ENCODE data around the gene QKI.

Gene QKI

DNA sequence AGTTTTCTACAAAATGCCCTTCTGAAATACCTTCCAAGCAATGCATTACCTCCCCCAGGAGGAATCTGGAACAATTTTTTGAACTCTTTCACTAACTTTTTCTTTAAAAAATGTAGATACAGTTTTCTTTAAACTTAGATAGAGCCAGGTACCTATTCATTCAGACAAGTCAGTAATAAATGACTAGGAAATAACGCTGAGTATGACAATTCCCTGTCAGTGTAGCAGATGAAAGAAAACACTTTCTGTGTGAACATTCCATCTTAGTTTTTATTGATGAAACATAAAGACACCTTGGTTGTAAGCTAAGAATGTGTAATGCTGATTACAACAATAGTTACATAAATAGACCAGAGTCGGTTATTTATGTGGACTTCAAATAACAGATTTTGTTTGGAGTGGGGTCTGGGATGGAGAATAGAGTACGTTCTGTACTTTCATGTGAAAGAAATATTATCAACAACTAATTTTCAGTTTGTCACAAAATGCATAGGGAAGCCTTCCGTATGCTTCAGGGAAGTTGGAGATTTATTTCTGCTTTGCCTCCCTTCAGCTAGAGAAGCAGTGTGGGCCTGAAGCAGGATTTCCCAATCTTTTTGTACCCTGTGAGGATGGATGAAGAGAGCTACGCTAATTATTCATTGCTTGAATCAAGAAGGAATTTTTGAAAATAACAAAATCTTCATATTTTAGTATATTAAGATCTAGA lies 19.2 kb upstream of the QKI start:
- no peak overlapping the region for H3K9ac ChIP-seq (ENCODE audit: low read depth, low read length)
- H3K4me2 ChIP-seq (ENCODE audit: insufficient read depth, low read length) = no peak overlapping the region
- TF ChIP-seq, protein P1, sequence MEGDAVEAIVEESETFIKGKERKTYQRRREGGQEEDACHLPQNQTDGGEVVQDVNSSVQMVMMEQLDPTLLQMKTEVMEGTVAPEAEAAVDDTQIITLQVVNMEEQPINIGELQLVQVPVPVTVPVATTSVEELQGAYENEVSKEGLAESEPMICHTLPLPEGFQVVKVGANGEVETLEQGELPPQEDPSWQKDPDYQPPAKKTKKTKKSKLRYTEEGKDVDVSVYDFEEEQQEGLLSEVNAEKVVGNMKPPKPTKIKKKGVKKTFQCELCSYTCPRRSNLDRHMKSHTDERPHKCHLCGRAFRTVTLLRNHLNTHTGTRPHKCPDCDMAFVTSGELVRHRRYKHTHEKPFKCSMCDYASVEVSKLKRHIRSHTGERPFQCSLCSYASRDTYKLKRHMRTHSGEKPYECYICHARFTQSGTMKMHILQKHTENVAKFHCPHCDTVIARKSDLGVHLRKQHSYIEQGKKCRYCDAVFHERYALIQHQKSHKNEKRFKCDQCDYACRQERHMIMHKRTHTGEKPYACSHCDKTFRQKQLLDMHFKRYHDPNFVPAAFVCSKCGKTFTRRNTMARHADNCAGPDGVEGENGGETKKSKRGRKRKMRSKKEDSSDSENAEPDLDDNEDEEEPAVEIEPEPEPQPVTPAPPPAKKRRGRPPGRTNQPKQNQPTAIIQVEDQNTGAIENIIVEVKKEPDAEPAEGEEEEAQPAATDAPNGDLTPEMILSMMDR (IDR thresholded peaks at IDR 0.05; ENCODE audit: borderline replicate concordance, extremely low read depth, low read length, poor library complexity, severe bottlenecking) = no peak
- no peak for TF ChIP-seq EZH2 (IDR thresholded peaks at IDR 0.05; ENCODE audit: borderline replicate concordance, low read depth, low read length, severe bottlenecking)
- H3K27ac ChIP-seq (ENCODE audit: low read length) = no peak overlapping the region
- H2AFZ ChIP-seq (ENCODE audit: low read depth, low read length) = no peak overlapping the region
- no peaks in the 10 kb centered on the region for H3K27me3 ChIP-seq (ENCODE audit: insufficient read depth, low read length, poor library complexity)
- no peak for ATAC-seq (ENCODE audit: insufficient read depth, low read depth)
- H3K36me3 ChIP-seq (ENCODE audit: insufficient read depth, low read length) = no peaks in the 10 kb centered on the region
- DNase-seq = no peak
- H3K79me2 ChIP-seq (ENCODE audit: insufficient read depth, low read length) = no peaks in the 10 kb centered on the region
- no peak overlapping the region for H3K4me3 ChIP-seq (ENCODE audit: low read depth in 1 of 2, low read length in 2 of 2)
- no peaks in the 10 kb centered on the region for H4K20me1 ChIP-seq (ENCODE audit: insufficient read depth, low read length)
- no peaks in the 10 kb centered on the region for H3K9me3 ChIP-seq (ENCODE audit: insufficient read depth, low read length, severe bottlenecking)
- no peaks in the 10 kb centered on the region for H3K4me1 ChIP-seq (ENCODE audit: insufficient read depth, low read length)

DNA sequence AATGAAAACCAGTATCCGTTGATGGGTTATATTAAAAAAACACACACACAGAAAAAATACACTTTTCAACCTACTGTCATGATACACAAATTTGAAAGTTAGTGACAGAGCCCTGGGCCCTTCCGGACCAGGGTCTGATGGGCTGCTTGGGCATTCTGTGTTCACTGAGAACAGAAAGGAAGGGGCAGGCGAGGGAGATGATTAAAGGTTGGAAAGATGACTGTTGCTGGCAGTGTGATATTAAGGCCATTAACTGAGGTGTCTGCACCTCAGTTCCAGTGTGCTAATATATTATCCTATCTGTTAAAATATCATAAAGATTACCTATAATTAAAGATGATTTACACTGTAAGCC lies 18.7 kb upstream of the QKI start:
- Histone ChIP-seq H2AFZ (ENCODE audit: low read depth, low read length) (no peak overlapping the region), H3K4me2 (ENCODE audit: insufficient read depth, low read length) (no peak overlapping the region), H3K4me3 (ENCODE audit: low read depth in 1 of 2, low read length in 2 of 2) (no peak overlapping the region), H3K9me3 (ENCODE audit: insufficient read depth, low read length, severe bottlenecking) (no peaks in the 10 kb centered on the region), H3K79me2 (ENCODE audit: insufficient read depth, low read length) (no peaks in the 10 kb centered on the region), H4K20me1 (ENCODE audit: insufficient read depth, low read length) (no peaks in the 10 kb centered on the region), H3K9ac (ENCODE audit: low read depth, low read length) (no peak overlapping the region), H3K27me3 (ENCODE audit: insufficient read depth, low read length, poor library complexity) (no peaks in the 10 kb centered on the region), H3K27ac (ENCODE audit: low read length) (no peak overlapping the region), H3K4me1 (ENCODE audit: insufficient read depth, low read length) (no peaks in the 10 kb centered on the region), H3K36me3 (ENCODE audit: insufficient read depth, low read length) (no peaks in the 10 kb centered on the region)
- DNase-seq (no peak), ATAC-seq (ENCODE audit: insufficient read depth, low read depth) (no peak)
- TF ChIP-seq, protein P1 (IDR thresholded peaks at IDR 0.05; ENCODE audit: borderline replicate concordance, extremely low read depth, low read length, poor library complexity, severe bottlenecking) = no peak
- TF ChIP-seq EZH2 (IDR thresholded peaks at IDR 0.05; ENCODE audit: borderline replicate concordance, low read depth, low read length, severe bottlenecking) = no peak

DNA sequence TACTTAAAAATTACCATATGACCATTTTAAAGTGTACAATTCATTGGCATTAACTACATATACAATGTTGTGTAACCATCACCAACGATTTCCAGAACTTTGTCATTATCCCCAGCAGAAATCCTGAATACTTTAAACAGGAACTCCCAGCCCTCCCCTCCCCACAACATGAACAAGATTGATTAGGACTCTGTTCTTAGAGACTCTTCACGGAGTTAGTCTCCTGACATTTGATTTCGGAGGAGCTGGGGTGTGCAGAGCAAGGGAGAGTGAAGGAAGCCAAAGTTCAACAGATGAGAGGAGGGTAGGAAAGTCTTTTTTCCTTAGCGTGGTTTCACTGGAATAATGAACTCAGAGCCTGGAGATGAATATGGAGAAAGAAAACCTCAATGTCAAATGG lies 17.2 kb upstream of the QKI start:
- DNase-seq (no peak), ATAC-seq (ENCODE audit: insufficient read depth, low read depth) (no peak)
- Histone ChIP-seq H3K36me3 (ENCODE audit: insufficient read depth, low read length) (no peaks in the 10 kb centered on the region), H4K20me1 (ENCODE audit: insufficient read depth, low read length) (no peaks in the 10 kb centered on the region), H3K9ac (ENCODE audit: low read depth, low read length) (no peak overlapping the region), H3K4me2 (ENCODE audit: insufficient read depth, low read length) (no peak overlapping the region), H3K27me3 (ENCODE audit: insufficient read depth, low read length, poor library complexity) (no peaks in the 10 kb centered on the region), H3K4me1 (ENCODE audit: insufficient read depth, low read length) (no peaks in the 10 kb centered on the region), H3K27ac (ENCODE audit: low read length) (no peak overlapping the region), H3K79me2 (ENCODE audit: insufficient read depth, low read length) (no peaks in the 10 kb centered on the region), H2AFZ (ENCODE audit: low read depth, low read length) (no peak overlapping the region), H3K4me3 (ENCODE audit: low read depth in 1 of 2, low read length in 2 of 2) (no peak overlapping the region), H3K9me3 (ENCODE audit: insufficient read depth, low read length, severe bottlenecking) (no peaks in the 10 kb centered on the region)
- no peak for TF ChIP-seq EZH2 (IDR thresholded peaks at IDR 0.05; ENCODE audit: borderline replicate concordance, low read depth, low read length, severe bottlenecking)
- TF ChIP-seq, protein P1 (IDR thresholded peaks at IDR 0.05; ENCODE audit: borderline replicate concordance, extremely low read depth, low read length, poor library complexity, severe bottlenecking) = no peak

Data from DND-41 (cell line).